Body of pancreas (tissue), 4 donors: Measurements from ENCODE around the gene SERPINE1. TPM values are rescaled to one million over a fixed set of nuclear protein-coding genes. Genes with fewer than 3 reads are reported as not detected.
A peak's percentile ranks its signal among the peaks of the same experiment; 100 is the strongest.

Experiments
- ATAC-seq: fragments of 150-250 bp; one replicate; pipeline ENCODE4 v1.9.1; 2016
- DNase-seq, 4 donors: peaks; one replicate each; pipeline ENCODE4 v3.0.0-alpha.2; 2019
- H3K27ac ChIP-seq, 4 donors: fragments of 200-600 bp; sonication (generic); 1 replicate in 3 of 4; 2 replicates in 1 of 4; pipeline versions ENCODE4 v1.5.1 to v1.6.1; 2016 to 2019; ENCODE audit warnings: mild to moderate bottlenecking in 1 of 4, mixed read lengths in 1 of 4, moderate library complexity in 1 of 4
- H3K27me3 ChIP-seq, 2 donors: fragments of 200-600 bp; sonication (generic); one replicate each; pipeline ENCODE4 v1.6.0; 2016; ENCODE audit warnings: mild to moderate bottlenecking in 1 of 2
- H3K36me3 ChIP-seq, 2 donors: fragments of 200-600 bp; sonication (generic); replicated peaks in 1 of 2; 2 replicates each; pipeline ENCODE4 v1.5.1; 2016; ENCODE audit warnings: low read depth in 2 of 2; ENCODE audit not compliant: insufficient read depth in 1 of 2
- H3K4me1 ChIP-seq: fragments of 200-600 bp; sonication (generic); one replicate; pipeline ENCODE4 v1.6.0; 2016
- H3K4me3 ChIP-seq, 2 donors: fragments of 200-600 bp; sonication (generic); 1 replicate in 1 of 2; 2 replicates in 1 of 2; pipeline ENCODE4 v1.5.1; 2016 to 2019
- H3K9me3 ChIP-seq, 3 donors: fragments of 200-600 bp; sonication (generic); 1 replicate in 2 of 3; 2 replicates in 1 of 3; pipeline ENCODE4 v1.5.1; 2016
- CTCF ChIP-seq, 7 experiments: fragments of 450-650 bp in 4 of 7; fragments of 200-600 bp in 3 of 7; sonication (generic) in 3 of 7; IDR thresholded peaks; one replicate each; pipeline ENCODE4 v1.5.1; 2016 to 2019; ENCODE audit warnings: antibody characterized with exemption in 7 of 7
- POLR2A ChIP-seq, 3 donors: fragments of 450-650 bp; IDR thresholded peaks; one replicate each; pipeline ENCODE4 v1.6.1; 2016; ENCODE audit warnings: antibody characterized with exemption in 3 of 3, mild to moderate bottlenecking in 2 of 3
- WGBS, 2 donors: methylation state at CpG; one replicate each; pipeline ENCODE4 v1.1.5; 2017; 5-methylcytosine and 5-hydroxymethylcytosine counted together
- intact Hi-C: fragments of 100-400 bp; cut with DNase I; formaldehyde crosslinking; loops from one replicate; pipeline ENCODE4 v1.15.1; 2023
- total RNA-seq, 2 donors: library from RNA; depleted of rRNA; stranded (reverse); fragments of >200 nt; gene quantifications; one replicate each; pipeline ENCODE4 v1.1.0, GENCODE V29; 2016

SERPINE1 gene
- total RNA-seq, result 10 to 100 TPM; 20.2 to 36.3 TPM

DNA sequence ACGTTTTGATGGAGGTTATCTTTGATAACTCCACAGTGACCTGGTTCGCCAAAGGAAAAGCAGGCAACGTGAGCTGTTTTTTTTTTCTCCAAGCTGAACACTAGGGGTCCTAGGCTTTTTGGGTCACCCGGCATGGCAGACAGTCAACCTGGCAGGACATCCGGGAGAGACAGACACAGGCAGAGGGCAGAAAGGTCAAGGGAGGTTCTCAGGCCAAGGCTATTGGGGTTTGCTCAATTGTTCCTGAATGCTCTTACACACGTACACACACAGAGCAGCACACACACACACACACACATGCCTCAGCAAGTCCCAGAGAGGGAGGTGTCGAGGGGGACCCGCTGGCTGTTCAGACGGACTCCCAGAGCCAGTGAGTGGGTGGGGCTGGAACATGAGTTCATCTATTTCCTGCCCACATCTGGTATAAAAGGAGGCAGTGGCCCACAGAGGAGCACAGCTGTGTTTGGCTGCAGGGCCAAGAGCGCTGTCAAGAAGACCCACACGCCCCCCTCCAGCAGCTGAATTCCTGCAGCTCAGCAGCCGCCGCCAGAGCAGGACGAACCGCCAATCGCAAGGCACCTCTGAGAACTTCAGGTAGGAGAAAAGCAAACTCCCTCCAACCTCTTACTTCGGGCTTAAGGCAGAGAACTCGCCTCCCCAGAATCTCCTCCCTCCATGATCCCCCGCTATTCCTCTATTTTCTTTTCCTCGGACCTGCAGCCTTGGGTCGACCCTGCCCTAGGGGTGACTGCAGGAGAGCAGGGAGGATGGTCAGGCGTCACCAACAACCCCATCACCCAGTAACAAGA is at the start of gene SERPINE1:
Gene SERPINE1 (plus strand): TSS at position 454 of the 809 bp plus-strand sequence. CDS start 1,290 bp downstream, outside the sequence.
- 5 to 7% methylated on average over 11 to 22 of the region's 22 CpGs for WGBS, 2 donors
- intact Hi-C loops, result no loop called here
- TF ChIP-seq POLR2A (IDR thresholded peaks at IDR 0.05) (peak; percentile 28 to 77 (median 73)), CTCF (IDR thresholded peaks at IDR 0.05) (peak in 1 of 7 experiments; percentile 5)
- peaks cover 15% of the 10 kb centered on the region for H3K4me1 ChIP-seq
- H3K27ac ChIP-seq, result peak within 1 kb of the TSS in 2 of 4 donors; percentile 1 to 28
- no peaks in the 10 kb centered on the region for H3K9me3 ChIP-seq
- ATAC-seq, result peak; percentile 71
- peak; percentile 45 to 86 (median 70) for DNase-seq
- H3K27me3 ChIP-seq, result peaks cover 0 to 14% of the 10 kb centered on the region in 2 donors
- no peak within 1 kb of the TSS for H3K4me3 ChIP-seq
- H3K36me3 ChIP-seq, result no peaks in the 10 kb centered on the region

DNA sequence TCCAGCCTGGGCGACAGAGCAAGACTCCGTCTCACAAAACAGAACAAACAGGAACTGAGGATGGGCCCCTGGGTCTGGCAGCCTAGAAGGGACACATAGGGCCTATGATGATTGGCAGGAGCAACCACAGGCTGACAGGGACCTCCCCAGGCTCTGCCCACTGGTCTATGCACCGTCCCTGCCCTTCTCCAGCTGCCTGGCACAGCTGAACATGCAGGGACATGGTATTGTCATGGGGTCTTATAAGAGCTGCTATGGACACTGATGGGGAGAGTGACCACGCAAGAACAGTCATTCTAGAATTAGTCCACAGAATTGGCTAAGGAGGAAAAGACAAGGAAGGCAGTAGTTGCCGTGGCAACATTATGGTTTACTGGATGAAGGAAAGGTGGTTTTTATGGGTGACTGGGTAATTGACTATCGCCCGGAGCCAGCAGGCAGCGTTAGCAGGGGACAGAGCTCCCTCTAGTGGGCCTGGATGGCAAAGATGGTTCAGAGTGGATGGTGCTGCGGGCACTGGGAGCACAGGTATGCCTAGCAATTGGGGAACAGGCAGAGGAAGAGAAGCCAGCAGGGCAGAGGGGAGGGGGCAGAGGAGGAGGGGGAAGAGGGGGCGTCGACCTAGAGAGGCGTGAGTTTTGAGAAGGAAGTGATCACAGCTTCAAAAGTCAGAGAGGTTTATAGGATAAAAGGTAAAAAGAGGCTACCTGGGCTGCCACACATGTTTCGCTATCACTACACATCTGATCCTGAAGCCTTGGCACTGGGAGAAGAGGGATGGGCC is 49.4 kb upstream of the SERPINE1 start:
- H3K27ac ChIP-seq, result no peak overlapping the region
- intact Hi-C loops, result no loop called here
- no peak overlapping the region for H3K4me3 ChIP-seq
- no peaks in the 10 kb centered on the region for H3K4me1 ChIP-seq
- no peaks in the 10 kb centered on the region for H3K36me3 ChIP-seq
- WGBS, 2 donors, result 19 to 23% methylated on average over 12 to 13 of the region's 13 CpGs
- no peaks in the 10 kb centered on the region for H3K27me3 ChIP-seq
- no peak for TF ChIP-seq POLR2A (IDR thresholded peaks at IDR 0.05)
- peak; percentile 62 to 87 (median 82) for TF ChIP-seq CTCF (IDR thresholded peaks at IDR 0.05)
- H3K9me3 ChIP-seq, result no peaks in the 10 kb centered on the region
- ATAC-seq, result peak; percentile 97
- peak; percentile 85 to 90 (median 86) for DNase-seq

DNA sequence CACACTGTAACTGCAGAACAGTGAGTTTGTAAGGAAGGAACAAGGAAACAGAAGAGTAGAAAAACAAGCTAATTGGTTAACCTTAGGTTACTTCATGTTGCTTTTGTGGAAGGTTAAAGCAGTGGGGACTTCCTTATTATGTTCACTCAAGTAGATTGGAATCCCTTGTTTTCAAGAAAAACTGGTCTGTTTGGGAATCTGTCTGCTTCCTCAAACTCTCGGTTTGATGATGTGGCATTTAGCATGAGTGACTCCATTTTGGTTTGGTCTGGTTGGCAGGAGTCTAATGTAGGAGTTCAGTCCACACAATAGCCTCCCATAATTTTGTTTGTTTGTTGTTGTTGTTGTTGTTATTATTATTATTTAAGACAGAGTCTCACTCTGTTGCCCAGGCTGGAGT is 45.5 kb upstream of the SERPINE1 start:
- WGBS, 2 donors, result 50 to 84% methylated on average over 1 of the region's 1 CpG
- TF ChIP-seq CTCF (IDR thresholded peaks at IDR 0.05), result no peak
- no peak for TF ChIP-seq POLR2A (IDR thresholded peaks at IDR 0.05)
- Histone ChIP-seq H3K27me3 (no peaks in the 10 kb centered on the region), H3K4me1 (peaks cover 12% of the 10 kb centered on the region), H3K4me3 (no peak overlapping the region), H3K27ac (no peak overlapping the region), H3K9me3 (no peaks in the 10 kb centered on the region), H3K36me3 (no peaks in the 10 kb centered on the region)
- intact Hi-C loops, result no loop called here
- DNase-seq (no peak), ATAC-seq (no peak)

GRCh38 chr7:101084865-101085161 is 42.1 kb upstream of the SERPINE1 start:
- Histone ChIP-seq H3K4me3 (no peak overlapping the region), H3K36me3 (peaks cover 0 to 4% of the 10 kb centered on the region in 2 donors), H3K27me3 (no peaks in the 10 kb centered on the region), H3K4me1 (peaks cover 29% of the 10 kb centered on the region), H3K9me3 (no peaks in the 10 kb centered on the region), H3K27ac (peak overlapping the region; percentile 92 to 97 (median 94))
- WGBS, 2 donors, result 52 to 57% methylated on average over 5 of the region's 5 CpGs
- no peak for ATAC-seq
- TF ChIP-seq POLR2A (IDR thresholded peaks at IDR 0.05) (no peak), CTCF (IDR thresholded peaks at IDR 0.05) (no peak)
- intact Hi-C loops, result no loop called here
- no peak for DNase-seq
